ENCODE results near the gene CMIP.

GRCh38 chr16:81517629-81518438 lies 73.2 kb downstream of the CMIP start:
- TF ChIP-seq SP1 (IDR thresholded peaks at IDR 0.05): no peak
- TF ChIP-seq PKNOX1 (IDR thresholded peaks at IDR 0.05): no peak
- no peak for TF ChIP-seq SUZ12 (IDR thresholded peaks at IDR 0.05)
- TF ChIP-seq TARDBP (IDR thresholded peaks at IDR 0.05): no peak
- TF ChIP-seq BHLHE40 (IDR thresholded peaks at IDR 0.05; ENCODE audit: borderline replicate concordance): no peak
- no peak for TF ChIP-seq HDGF (IDR thresholded peaks at IDR 0.05; ENCODE audit: borderline replicate concordance)
- no peak for TF ChIP-seq LEF1 (IDR thresholded peaks at IDR 0.05; ENCODE audit: borderline replicate concordance)
- TF ChIP-seq ARNT (IDR thresholded peaks at IDR 0.05): no peak
- TF ChIP-seq NFRKB (IDR thresholded peaks at IDR 0.05): no peak
